Activated CD4-positive, CD25-positive, alpha-beta regulatory T cell treated with anti-CD3 and anti-CD28 coated beads, Interleukin-2, amount 50 U/mL, for 72 hours (primary cell): ENCODE measurements around the gene CT45A1.
"Not testable (repeated sequence)": the region's sequence is repeated elsewhere in the genome, so short reads cannot be mapped to it uniquely, and the experiment has no call there.

Source experiments
- DNase-seq: peaks from one replicate; pipeline ENCODE4 v3.0.0; 2021

The CT45A1 gene

GRCh38 chrX:135713183-135713689 is at the start of gene CT45A1:
Gene CT45A1, plus strand, starts transcription at chrX:135713639. Its CDS starts 5,302 bp downstream, at chrX:135718941.
- DNase-seq: peak; percentile 53

DNA sequence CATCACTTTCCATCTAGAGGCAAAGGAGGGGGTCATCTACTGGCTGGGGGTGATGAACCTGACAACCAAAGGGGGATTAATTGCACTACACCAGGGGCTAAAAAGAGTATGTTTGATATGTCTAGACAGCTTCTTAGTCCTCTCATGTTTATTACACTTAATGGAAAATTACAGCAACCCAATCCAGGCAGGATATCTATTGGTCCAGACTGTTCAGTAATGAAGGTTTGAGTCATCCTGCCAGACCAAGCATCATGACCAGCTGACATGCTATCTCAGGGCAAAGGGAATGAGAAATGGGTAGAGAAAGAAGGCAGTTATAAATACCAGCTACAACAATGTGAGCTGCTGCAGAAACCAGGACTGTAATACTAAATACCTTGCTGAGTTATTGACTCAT is 40.5 kb upstream of the CT45A1 start:
- DNase-seq: not testable (repeated sequence)

- no peak for DNase-seq
These were observed 25.3 kb upstream of the CT45A1 start for GRCh38 chrX:135688137-135688536.

DNA sequence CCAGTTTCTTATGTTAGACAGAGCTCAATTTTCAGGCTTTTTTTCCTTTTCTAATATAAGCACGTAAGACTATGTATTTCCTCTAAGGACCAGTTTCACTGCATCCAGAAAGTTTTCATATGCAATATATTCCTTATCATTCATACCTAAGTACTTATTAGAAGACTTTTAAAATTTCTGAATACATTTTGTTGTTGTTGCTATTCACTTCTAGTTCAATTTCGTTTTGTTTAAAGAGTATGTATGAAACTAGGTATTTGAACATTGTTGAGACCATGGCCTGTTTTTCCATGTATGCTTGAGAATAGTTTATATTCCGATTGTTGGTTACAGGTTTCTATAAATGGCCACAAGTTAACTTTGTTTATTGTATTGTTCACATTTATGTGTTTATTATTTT is 18.0 kb upstream of the CT45A1 start:
- DNase-seq: no peak

GRCh38 chrX:135697601-135698000 is 15.8 kb upstream of the CT45A1 start:
- no peak for DNase-seq

- no peak for DNase-seq
These were observed 14.5 kb upstream of the CT45A1 start for GRCh38 chrX:135698924-135699323.

DNA sequence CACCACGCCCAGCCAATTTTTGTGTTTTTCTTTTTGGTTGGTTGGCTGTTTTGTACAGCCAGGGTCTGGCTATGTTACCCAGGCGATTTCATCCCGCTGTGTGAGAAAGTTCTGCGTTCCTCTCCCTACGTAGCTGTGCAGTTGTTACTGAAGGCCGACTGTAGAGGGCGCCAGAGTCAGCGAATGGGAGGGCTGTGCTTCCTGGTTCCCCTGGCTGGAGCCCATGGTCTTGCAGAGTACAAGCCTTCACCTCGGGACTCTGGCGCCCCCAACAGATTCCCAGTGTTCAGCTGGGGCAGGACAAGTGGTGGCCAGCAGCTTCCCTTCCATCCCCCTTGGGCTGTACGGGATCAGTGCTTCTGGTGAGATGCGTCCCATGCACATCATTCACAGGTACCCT is 5.6 kb upstream of the CT45A1 start:
- DNase-seq: peak; percentile 45

DNA sequence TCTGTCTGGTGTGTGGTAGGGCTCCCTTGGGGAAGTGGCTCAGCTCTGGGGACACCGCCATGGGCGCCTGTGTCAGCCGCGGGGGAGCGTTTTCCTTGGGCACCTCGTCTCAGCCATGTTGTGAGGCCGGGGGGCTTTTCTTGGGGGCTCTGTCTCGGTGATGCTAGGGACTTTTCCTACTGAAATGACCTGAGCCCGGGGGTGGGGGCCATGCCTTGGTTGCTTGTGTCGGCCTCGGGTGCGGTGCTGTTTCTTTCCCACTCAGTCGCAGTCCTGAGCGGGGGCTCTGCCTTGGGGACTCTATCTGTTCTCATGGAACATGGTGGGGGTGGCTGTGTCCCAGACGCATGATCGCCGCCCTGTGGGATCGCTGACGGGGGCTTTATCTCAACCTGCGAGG is 356 bp downstream of the CT45A1 start:
- no peak for DNase-seq

- not testable (repeated sequence) for DNase-seq
These were observed 21.2 kb downstream of the CT45A1 start for GRCh38 chrX:135734666-135735065.

GRCh38 chrX:135737366-135738071 is 24.1 kb downstream of the CT45A1 start:
- DNase-seq: no peak

DNA sequence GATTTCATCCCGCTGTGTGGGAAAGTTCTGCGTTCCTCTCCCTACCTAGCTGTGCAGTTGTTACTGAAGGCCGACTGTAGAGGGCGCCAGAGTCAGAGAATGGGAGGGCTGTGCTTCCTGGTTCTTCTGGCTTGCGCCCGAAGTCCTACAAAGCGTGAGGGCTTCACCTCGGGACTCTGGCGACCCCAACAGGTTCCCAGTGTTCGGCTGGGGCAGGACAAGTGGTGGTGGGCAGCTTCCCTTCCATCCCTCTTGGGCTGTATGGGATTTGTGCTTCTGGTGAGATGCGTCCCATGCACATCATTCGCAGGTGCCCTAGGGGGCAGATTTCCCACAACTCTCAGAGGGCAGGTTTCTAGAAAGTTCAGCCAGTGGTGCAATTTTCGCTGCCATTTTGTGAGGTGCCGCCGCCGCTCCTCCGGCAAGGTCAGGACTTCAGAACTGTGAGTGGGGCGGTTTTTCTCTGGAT is 27.3 kb downstream of the CT45A1 start:
- DNase-seq: peak; percentile 53

DNA sequence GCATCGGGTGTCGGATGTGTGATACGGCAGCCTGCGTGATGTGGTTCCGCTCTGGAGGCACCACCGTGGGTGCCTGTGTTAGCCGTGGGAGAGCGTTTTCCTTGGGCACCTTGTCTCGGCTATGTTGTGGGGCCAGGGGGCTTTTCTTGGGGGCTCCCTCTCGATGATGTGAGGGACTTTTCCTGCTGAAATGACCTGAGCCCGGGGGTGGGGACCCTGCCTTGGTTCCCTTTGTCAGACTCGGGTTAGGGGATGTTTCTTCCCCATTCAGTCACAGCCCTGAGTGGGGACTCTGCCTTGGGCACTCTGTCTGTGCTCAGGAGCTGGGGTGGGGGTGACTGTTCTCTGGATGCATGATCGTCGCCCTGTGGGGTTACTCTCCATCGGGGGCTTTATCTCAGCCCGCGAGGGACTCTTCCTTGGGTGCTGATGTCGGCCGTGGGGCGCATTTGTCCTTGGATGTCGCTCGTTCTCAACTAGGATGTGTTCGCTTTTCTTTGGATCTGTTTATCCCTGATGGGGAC is 27.8 kb downstream of the CT45A1 start:
- no peak for DNase-seq

GRCh38 chrX:135744739-135745138 is 31.3 kb downstream of the CT45A1 start:
- DNase-seq: not testable (repeated sequence)

DNA sequence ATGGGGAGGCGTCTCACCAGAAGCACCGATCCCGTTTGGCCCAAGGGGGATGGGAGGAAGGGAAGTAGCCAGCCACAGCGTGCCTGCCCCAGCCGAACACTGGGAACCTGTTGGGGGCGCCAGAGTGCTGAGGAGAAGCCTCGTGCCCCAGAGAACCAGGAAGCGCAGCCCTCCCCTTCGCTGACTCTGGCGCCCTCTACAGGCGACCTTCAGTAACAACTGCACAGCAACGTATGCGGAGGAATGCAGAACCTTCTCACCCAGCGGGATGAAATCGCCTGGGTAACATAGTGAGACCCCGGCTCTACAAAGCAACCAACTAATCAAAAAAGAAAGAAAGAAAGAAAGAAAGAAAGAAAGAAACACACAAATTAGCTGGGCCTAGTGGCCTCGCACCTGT is 54.7 kb downstream of the CT45A1 start, which contains the start of gene CT45A3:
Gene CT45A3 (minus strand): TSS at position 101 of the 400 bp plus-strand sequence. CDS start 3,747 bp downstream, outside the sequence.
- not testable (repeated sequence) for DNase-seq
